Hematopoietic multipotent progenitor cell treated with erythropoietin and hydrocortisone succinate and interleukin-3 and kit ligand, for 8 days (in vitro differentiated cells): Measurements from ENCODE around the gene PTPRM.

Experiments
- DNase-seq: peaks from one replicate; pipeline ENCODE4 v3.0.0-alpha.2; 2015

Gene PTPRM

GRCh38 chr18:7600528-7601245, 33.6 kb downstream of the PTPRM start:
- no peak for DNase-seq

- no peak for DNase-seq
These were observed 34.1 kb downstream of the PTPRM start for GRCh38 chr18:7601246-7601615.

DNA sequence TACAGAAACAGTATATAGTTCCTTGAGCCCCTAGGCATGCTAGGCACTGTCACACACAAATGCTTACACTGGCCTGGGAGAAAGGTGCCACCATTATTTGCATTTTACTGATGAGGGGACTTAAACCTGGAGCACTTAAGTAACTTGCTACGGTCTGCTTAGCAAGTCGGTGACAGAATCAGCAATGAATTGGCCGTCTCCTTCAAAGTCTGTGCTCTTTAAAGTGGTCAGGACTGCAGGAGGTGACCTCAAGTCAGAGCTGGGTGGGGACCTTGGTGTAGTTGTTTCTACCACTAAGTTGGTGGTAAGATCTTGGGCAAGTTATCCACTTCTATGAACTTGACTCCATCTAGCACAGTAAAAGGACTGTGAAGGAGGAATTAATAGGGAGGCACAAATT, 34.8 kb downstream of the PTPRM start:
- DNase-seq: no peak

GRCh38 chr18:7603259-7604000, 36.3 kb downstream of the PTPRM start:
- no peak for DNase-seq

- no peak for DNase-seq
These were observed 37.2 kb downstream of the PTPRM start for GRCh38 chr18:7604361-7604760.

- DNase-seq: no peak
These were observed 38.6 kb downstream of the PTPRM start for GRCh38 chr18:7605705-7606104.

DNA sequence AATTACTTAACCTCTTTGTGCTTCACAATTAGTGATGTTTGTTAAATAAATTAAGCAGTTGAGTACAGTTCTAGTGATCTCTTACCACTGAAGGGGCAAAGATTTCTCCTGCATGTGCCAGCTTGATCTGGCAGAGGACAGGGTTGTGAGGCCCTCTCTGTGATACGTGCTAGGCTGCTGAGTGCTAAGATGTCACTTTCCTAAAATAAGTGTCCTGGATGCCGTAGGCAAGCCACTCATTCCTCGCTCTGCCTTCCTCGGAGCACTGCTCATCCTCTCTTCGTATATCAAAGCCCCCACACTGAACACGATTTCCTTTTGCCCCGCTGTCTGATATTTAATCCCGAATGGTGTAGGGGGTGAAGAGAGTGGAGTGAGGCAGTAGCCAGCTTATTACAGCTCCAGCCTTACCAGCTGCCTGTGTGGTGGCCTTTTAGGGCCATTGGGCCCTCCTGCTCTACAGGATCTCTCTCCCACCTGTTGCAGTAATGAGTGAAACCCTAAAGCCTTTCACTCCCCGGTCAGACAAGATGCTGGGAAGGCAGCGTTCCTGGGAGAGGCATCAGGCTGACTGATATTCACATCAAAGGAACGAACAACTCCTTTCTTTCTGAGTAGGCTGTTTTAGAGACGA, 40.5 kb downstream of the PTPRM start:
- no peak for DNase-seq

DNA sequence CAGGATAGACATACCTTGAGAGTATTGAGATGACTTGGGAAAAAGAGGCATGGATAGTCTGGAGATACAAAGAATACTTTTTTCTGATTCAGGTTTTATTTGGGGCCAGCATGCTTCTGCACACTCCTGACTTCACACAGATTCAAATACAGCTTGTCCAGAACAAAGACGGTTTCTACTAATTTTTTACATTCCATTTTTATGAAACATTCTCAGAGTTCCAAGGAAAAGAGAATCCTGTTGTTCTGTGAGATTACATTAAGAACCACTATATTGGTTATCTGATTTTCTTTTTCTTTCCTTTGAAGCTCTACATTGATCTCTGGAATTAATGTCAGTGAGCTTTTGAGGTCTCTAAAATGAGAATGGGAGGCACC, 41.0 kb downstream of the PTPRM start:
- no peak for DNase-seq

- DNase-seq: no peak
These were observed 41.7 kb downstream of the PTPRM start for GRCh38 chr18:7608781-7609201.

DNA sequence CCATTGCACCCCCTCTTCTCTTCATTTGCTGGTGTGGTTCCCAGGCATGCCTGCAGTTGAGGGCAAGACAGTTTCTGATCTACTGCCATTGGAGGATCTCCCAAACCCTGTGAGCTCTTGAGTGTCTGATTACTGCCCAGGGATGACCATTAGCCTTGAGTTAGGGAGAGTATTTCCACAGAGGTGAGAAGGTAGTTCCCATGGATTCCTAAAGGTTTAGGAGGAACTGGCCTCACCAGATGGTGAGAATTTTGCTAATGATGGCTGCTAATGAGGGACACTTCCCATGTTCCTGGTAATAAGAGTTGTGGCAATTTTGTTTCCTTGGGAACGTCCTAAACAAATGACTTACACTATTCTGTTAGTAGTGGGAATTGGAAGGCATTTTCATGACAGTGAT, 42.5 kb downstream of the PTPRM start:
- DNase-seq: no peak

DNA sequence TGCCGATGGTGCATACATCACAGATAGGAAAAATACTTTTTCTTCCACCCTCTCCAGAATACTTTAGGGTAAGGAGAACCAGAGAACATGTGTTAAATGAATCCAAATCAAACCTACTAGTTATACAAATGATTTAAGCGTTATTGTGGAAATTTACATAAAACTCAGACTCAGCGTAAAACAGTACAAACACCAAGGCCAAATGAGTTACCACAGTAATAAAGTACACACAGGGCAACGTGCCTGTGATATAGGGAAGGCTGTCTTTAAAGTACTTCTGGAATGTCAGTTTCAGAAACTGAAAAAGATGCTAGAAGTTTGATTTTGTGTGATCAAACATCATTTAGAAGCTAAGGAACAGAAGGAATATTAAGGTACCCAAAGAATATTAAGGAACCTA, 46.9 kb downstream of the PTPRM start:
- no peak for DNase-seq

DNA sequence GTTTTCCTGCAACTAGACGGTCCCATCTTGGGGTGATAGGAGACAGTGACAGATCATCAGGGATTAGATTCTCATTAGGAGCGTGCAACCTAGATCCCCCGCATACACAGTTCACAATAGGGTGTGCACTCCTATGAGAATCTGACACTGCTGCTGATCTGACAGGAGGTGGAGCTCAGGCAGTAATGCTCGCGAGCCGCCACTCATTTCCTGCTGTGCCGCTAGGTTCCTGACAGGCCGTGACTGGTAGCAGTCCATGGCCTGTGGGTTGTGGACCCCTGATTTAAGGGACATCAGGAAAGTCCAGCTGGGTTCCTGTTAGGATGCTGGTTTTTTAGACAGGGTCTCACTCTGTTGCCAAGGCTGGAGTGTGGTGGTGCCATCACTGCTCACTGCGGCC, 48.7 kb downstream of the PTPRM start:
- DNase-seq: no peak

DNA sequence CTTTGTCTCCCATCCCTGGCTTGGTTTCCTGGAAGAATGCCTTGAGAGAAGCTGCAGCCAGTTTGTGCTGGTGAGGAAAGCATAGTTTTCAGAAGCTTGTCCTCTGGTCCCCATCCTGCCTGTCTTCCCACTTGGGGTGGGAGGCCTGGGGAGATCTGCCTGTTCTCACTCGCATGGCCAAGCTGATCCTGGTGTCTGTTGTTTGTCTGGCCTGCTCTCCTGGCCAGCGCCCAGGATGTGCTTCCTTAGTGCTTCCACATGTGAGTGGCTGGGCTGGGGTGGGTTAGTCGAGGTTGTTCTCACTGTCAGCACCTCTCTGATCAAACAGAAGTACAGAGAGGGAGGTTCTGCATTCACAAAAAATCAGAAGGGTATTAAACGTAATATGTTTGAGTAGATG, 49.5 kb downstream of the PTPRM start:
- no peak for DNase-seq

DNA sequence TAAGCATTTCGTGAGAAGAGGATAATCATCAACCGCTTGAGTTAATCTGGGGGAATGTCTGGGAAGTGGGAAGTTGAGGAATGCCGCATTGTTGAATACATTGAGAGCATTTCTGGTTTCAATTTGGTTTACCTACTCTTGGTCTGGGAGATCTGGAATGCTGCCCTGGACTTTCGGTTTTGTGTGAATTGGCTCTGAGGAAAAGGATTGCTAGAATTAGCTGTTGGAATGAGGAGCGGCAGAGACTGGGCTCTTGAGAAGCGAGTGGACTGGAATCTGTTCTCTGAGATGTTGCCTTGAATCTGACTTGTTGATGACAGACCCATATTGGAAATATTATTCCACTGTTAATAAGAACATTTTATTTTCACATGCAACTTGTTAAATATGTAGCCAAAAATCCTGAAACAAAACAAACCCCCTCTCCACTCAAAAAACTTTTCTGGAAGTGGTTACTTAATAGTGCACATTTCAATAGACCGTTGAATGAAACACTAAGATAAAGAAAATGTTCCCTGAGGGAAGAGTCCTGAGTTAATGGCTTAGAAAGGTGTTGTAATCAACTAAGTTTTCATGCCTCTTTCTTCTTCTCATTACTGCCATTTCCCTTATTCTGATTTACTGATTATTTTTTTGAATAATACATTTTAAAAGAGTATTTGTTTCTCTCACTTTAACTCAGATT, 50.8 kb downstream of the PTPRM start:
- DNase-seq: no peak

DNA sequence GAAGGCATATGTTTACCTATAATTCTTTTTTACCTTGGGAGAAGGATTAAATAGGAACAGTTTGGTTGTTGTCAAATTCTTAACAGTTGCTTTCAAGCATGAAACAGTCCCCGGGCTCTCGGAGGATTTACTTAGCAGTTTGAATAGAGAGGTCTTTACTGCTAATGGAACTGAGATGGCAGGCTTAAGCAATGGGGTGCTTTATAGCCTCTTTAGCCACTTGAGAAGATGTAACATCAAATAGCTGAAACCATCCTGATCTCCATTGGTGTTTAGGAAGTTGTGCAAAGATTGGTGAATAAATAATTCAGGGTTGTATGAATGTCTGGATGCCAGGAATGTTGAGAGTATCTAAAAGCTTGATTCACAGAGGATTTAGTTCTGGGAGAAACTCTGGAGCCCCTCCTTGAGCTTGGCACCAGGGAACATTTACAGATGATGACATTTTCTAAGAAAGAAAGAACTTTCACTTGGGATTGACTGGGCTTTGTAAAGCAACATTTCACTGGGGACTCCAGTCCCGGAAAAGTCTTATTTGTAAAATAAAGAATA, 51.9 kb downstream of the PTPRM start:
- DNase-seq: no peak

- DNase-seq: no peak
These were observed 52.6 kb downstream of the PTPRM start for GRCh38 chr18:7619676-7620075.

DNA sequence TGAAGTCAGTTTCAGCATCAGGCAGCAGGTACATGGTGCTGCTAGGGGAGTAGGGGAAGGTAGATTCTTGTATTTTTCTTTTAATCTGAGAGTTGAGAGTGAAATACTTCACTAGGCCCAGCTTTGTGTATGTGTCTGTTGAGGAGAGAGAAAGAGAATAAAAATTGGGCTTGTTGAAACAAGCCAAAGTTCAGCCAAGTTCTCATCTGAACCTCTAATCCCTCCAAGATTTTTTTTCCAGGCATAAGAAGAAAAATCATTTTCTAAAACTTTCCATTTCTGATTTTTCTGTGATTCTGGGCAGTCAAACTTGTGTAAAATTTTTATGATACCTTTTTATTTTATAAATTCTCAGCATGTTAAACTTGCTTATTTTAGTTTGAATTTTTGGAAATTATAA, 55.6 kb downstream of the PTPRM start:
- no peak for DNase-seq

DNA sequence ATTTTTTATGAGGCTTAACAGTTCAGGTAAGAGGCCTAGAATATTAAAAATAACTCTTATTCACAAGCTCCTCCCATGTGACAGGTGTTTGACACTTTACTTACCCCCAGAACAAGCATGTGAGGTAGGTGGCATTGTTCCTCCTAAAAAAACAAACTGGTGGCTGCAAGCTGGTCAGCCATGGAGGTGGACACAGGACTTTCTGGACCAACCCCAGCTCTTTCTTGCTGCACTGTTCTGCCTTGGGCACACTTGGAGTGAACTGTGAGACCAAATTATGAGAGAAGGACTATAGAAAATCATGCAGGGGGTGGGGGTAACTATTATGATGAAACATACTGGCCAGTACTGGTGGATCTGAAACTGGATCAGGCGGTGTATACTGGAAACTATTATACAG, 56.6 kb downstream of the PTPRM start:
- no peak for DNase-seq

DNA sequence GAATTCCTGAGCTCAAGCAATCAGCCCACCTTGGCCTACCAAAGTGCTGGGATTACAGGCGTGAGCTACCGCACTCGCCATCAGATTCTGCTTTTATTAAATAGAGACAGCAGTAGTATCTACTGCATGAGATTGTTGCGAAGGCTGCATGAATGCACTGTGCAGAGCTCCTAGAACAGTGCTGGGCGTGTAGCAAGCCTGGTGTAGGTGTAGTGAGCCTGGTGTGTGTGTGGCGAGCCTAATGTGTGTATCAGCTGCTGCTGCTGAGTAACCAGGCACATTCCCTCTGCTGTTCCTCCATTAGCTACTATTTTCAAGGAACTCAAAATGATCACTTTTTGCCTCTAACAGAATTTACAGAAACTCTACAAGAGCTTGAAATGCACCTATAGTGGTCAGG, 57.6 kb downstream of the PTPRM start:
- DNase-seq: no peak

GRCh38 chr18:7626175-7626921, 59.2 kb downstream of the PTPRM start:
- DNase-seq: no peak

DNA sequence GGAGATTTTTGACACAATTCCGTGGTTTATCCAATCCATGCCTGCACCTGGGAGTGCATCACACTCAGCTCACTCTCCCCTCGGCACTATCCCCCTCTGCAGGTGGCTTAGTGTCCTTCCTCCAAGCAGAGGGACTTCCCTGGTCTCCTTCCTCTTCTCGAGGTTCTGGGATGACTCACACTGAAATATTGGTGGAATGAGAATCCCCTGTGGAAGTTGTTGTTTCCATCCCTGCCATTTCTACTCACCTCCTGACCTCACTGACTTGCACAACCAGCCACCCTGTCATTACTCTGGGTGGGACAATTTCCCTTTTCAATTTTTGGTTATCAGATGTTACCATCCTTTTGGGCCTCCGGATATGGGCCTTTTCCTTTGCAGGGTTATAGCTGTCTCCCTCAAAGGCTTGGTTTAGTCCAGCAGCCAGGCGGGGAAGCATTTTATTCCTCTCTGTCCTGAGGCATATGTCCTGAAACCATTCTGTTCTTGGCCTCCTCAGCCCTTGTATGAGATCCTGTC, 59.9 kb downstream of the PTPRM start:
- DNase-seq: no peak

DNA sequence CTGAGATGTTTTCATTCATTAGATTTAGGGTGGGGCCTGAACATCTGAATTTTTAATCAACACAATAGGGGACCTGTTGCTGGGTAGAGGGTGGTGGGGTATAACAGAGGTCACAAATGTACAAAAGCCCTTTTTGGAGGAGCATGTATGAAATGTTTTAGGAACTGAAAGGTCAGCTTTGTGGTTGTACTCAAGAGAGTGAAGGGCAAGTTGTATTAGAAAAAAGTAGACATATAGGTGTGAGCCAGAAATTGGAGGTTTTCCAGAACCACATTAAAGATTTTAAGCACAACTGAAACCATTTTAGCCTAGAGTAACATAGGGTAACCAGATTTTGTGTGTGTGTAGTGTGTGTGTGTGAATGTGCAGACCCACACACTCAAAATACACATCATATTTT, 62.3 kb downstream of the PTPRM start:
- no peak for DNase-seq
